Stimulated activated CD8-positive, alpha-beta memory T cell treated with anti-CD3 and anti-CD28 coated beads, Interleukin-15, amount 100 ng/mL, for 24 hours (primary cell): ENCODE data around the gene CCT5.
"Not testable (repeated sequence)": the region's sequence is repeated elsewhere in the genome, so short reads cannot be mapped to it uniquely, and the experiment has no call there.

ENCODE experiments used
- DNase-seq: peaks from one replicate; pipeline ENCODE4 v3.0.0-alpha.2; 2020; ENCODE audit warnings: low read depth

The CCT5 gene

GRCh38 chr5:10301842-10302610 is 51.9 kb downstream of the CCT5 start:
- no peak for DNase-seq

DNA sequence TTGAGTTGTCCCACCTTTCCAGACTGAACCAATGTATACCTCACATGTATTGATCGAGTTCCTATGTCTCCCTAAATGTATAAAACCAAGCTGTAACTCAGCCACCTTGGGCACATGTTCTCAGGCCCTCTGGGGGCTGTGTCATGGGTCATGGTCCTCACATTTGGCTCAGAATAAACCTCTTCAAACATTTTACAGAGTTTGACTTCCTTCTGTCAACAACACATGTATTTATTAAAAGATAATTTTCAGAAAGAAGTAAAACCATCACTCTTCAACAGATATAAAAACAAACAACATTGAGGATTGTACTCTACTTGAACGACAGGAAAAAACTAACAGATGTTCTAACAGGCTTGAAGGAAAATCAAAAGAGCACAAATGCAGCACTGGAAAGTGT is 53.1 kb downstream of the CCT5 start:
- no peak for DNase-seq

DNA sequence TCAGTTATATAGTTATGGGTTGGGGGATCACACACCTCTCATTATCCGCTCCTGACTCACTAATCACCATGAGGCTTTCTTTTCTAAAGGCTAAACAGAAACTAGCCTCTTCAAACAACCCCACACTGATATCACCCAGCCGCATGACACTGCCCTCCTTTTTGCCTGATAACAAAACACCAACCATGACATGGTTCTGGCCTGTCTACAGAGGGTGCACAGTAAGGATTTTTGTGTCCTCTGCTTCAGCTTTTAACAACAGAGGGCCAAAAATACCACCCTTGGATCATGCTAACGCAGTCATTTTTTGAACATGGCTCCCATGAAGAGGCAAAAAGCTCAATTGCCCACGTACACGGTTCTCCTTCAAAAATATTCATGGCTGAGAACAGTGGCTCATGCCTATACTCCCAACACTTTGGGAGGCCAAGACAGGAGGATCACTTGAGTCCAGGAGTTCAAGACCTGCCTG is 53.7 kb downstream of the CCT5 start:
- DNase-seq, result no peak

DNA sequence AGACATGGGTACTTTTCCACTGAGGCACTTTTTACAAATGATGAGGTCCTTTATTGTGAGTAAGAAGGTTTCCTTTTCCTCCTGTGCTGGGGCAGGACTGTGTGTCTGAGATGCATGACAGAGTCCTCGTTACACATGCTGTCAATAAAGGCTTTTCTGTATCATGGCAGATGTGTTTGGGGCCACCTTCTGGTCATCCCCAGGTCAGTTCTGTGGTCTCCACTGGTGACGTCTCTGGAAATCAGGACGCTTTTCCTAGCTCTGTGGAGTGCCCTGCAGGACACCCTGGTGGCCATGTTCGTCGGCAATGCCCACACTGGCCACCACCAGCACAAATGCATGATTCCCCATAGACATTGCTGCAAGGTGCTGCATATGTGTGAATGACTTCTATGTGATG is 54.9 kb downstream of the CCT5 start:
- DNase-seq, result no peak

GRCh38 chr5:10306114-10306513 is 56.0 kb downstream of the CCT5 start:
- no peak for DNase-seq

GRCh38 chr5:10306806-10307205 is 56.7 kb downstream of the CCT5 start:
- DNase-seq, result no peak

DNA sequence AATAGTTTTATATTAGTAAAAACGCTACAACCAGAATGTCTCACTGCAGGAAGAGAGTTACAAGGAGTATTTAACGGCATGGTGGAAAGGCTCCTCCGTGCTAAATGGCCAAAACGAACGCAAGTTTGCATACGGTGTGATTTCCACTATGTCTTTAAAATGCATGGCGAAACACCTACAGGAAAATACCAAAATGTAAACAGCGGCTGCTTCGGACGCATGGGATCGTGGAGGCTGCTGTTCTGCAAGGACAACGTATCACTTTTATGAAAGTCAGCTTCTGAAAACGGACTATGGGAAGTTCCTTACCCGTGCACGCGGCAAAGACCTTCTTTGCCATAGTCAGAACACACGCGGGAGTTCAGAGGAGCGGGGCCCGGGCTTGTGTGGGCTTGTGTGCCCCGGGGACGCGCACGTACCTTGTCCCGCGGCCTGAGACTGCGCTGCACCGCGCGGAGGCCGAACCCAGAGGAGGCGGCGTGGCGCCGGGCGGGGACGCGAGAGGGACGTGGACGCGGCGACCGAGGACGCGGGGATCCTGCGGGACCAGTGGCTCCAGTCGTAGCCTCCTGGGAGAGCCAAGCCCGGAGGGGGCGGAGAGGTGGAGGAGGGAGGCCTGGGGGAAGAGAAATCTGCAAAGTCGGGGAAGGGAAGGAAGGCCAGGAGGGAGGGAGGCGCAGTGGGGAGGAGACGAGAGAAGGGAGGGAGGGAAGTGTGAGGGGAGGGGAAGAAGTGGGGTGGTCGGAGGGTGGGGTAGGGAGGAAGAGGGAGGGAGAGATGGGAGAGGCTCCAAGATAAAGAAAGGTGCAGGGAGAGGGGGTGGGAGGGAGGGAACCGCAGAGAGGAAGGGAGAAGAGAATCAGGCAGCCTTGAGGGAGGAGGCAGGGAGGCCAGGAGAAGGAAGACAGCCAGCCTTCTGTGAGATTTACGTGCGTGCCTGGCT is 57.4 kb downstream of the CCT5 start, which contains the start of gene CMBL:
TSS of gene CMBL (minus strand) at position 697 of the 943 bp plus-strand sequence. CDS start 17,140 bp downstream, outside the sequence.
- DNase-seq, result no peak

- no peak for DNase-seq
Observed at GRCh38 chr5:10308844-10309243, 58.8 kb downstream of the CCT5 start.

GRCh38 chr5:10310066-10310779 is 60.1 kb downstream of the CCT5 start:
- DNase-seq, result no peak

- DNase-seq, result not testable (repeated sequence)
Observed at GRCh38 chr5:10310835-10311570, 60.9 kb downstream of the CCT5 start.

GRCh38 chr5:10311595-10312425 is 61.7 kb downstream of the CCT5 start:
- no peak for DNase-seq

GRCh38 chr5:10315201-10315600 is 65.1 kb downstream of the CCT5 start:
- DNase-seq, result no peak
